Left renal cortex interstitium (tissue), 4 donors: ENCODE data around the gene RFWD3. TPM values are rescaled to one million over a fixed set of nuclear protein-coding genes. Genes with fewer than 3 reads are reported as not detected.

ENCODE experiments used
- DNase-seq, 4 donors: peaks; one replicate each; pipeline ENCODE4 v3.0.0-alpha.2; 2013; ENCODE audit warnings: low read depth in 4 of 4, low spot score in 2 of 4, missing footprints in 1 of 4
- polyA plus RNA-seq, 4 donors: library from polyadenylated mRNA; unstranded; fragments of 120-200 nt; gene quantifications; one replicate each; pipeline ENCODE4 v1.2.1, GENCODE V29; 2013; ENCODE audit not compliant: insufficient read length in 4 of 4

RFWD3 gene, protein sequence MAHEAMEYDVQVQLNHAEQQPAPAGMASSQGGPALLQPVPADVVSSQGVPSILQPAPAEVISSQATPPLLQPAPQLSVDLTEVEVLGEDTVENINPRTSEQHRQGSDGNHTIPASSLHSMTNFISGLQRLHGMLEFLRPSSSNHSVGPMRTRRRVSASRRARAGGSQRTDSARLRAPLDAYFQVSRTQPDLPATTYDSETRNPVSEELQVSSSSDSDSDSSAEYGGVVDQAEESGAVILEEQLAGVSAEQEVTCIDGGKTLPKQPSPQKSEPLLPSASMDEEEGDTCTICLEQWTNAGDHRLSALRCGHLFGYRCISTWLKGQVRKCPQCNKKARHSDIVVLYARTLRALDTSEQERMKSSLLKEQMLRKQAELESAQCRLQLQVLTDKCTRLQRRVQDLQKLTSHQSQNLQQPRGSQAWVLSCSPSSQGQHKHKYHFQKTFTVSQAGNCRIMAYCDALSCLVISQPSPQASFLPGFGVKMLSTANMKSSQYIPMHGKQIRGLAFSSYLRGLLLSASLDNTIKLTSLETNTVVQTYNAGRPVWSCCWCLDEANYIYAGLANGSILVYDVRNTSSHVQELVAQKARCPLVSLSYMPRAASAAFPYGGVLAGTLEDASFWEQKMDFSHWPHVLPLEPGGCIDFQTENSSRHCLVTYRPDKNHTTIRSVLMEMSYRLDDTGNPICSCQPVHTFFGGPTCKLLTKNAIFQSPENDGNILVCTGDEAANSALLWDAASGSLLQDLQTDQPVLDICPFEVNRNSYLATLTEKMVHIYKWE
- polyA plus RNA-seq: 10 to 100 TPM; 26.4 to 31.5 (median 28.2) TPM

DNA sequence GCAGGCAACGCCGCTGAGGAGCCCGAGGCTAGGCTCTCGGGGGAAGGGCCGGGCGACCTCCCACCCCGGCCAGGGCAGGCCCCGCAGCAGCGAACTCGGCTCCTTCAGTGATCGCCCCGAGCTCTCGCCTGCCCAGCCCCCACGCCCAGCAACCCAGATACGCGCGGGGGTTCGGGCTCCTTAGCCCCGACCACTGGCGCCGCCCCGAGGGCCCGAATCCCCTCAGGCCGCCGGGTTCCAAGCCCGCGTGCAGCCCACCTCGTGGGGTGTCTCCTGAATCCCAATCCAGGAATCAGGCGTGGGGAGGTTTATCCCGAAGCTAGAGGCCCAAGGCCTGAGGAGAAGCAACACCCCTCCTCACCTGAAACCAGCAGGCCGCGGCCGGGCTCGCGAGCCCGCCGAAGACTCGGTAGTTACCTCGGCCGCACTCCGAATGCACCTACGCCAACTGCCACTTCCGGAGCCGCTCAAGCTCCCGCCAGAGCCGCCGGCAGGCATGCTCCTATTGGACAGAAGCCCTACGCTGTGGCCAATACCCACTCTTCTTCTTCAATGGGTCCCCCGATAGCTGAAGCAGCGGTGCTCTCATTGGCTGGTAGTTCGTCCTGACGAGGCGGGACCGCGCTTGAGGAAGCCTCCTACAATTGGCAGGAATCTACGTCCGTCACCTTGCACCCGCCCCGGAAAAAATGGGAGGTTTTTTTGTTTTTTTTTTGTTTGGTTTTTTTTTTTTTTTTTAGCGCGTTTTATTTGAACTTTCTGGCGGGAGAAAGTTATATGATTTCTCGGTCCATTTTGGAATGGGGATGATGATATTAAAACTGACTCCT is at the start of gene RFWD3:
RFWD3 (minus strand) TSS at position 453 of the 830 bp plus-strand sequence. CDS start 5,428 bp downstream, outside the sequence.
- peak; percentile 88 to 96 (median 94) for DNase-seq

DNA sequence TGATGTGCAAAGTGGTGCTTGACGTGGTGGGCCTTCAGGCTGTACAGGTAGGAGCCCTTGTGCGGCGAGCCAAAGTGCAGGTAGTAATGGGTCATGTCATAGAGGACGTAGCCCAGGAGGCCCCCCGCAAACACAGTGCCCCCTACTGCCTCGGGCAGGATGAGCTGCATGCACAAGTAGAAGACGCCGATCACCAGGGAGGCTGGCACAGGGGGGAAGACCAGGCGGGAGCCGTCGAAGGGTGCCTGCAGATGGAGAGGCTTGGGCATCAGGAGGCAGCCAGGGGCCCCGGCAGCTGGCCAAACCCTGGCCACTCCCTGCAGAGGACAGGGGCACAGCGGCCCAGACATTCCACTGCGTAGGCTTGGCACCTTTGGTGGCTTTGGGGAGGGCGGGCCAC is 49.7 kb upstream of the RFWD3 start:
- no peak for DNase-seq

DNA sequence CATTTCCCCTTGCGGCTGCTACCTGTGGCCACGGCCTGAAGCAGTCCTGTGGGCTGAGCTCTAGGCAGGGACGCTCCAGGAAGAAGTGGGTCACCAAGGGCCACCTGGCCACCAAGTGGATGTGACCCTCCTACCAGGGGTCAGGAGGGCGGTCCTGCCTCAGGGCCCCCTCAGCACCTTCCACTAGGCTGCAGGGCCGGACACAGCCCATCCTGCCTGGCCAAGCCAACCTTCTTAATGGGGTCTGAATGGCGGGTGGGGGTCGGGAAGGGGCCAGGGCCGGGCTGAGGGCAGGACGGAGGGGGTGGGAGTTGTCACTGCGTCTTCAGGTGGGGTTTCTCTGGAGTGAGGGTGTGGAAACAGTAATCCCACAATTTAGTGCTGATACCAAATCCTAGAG is 47.2 kb upstream of the RFWD3 start:
- DNase-seq: no peak

DNA sequence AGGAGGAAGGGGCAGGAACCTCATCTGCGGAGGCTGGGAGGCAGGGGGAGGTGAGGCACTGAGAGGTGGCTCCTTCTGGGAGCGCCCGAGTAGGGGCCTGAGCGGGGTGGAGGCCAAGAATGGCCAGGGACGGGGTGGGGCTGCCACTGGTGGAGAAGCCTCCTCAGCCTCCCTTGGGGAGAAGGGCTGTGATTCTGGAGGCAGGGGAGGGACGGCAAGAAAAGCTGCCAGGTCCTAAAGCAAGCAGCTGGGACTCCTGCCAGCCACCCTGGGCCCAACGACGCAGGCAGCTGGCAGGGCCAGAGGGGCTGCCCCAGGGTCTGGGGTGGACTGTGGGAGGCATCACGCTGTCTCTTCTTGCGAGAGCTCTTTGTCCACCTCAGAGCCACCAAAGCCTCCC is 46.6 kb upstream of the RFWD3 start:
- no peak for DNase-seq

DNA sequence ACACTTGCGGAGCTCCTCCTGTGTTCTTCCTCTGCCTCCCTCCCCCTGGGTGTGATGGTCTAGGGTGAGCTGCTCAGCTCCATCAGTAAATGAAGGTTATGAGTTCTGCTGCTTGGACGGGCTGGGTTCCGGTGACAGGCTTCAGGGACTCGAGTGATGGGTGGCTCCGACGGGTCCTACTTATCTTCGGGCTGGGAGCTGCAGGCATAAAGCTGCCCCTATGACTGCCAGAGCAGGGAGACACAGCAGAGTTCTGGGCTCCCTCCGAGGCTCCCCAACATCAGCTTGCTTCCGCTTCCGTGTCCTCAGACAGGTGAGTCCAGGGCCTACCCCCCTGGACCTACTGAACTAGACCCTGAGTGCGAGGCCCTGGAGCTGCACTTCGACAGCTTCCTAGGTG is 45.3 kb upstream of the RFWD3 start:
- no peak for DNase-seq

DNA sequence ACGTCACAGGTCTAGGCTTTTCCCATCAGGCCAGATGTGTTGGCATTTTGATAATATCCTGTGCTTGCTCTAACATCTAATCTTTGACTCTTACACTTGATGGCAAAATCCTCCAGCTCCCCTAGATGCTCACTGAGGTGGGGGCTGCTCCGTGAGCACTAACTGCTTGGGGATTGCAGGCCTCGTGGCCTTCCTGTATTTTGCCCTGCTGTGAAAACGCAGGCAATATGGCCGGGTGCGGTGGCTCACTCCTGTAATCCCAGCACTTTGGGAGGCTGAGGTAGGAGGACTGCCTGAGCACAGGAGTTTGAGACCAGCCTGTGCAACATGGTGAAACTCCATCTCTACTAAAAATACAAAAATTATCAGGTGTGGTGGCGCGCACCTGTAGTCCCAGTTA is 43.7 kb upstream of the RFWD3 start:
- no peak for DNase-seq

DNA sequence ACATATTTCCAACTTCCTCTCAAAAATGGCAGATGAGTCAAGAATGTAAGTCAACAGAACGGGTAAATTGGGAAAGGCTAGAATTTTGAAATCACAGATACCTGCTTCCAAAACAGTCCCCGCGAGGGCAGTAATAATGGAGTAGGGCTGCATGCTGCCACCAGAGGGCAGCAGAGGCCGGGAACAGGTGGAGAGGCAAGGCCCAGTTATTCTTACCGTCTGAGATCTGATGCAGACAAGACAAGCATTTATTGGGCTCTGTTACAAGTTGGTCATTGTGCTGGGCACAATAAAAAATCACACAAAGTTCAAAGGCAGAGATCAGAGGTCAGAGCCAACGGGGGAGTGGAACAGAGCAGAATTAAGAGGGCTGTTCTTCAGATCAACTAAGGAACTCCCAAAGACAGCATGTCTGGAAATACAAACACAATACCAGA is 42.8 kb upstream of the RFWD3 start:
- DNase-seq: peak in 2 of 4 donors; percentile 62 to 63

DNA sequence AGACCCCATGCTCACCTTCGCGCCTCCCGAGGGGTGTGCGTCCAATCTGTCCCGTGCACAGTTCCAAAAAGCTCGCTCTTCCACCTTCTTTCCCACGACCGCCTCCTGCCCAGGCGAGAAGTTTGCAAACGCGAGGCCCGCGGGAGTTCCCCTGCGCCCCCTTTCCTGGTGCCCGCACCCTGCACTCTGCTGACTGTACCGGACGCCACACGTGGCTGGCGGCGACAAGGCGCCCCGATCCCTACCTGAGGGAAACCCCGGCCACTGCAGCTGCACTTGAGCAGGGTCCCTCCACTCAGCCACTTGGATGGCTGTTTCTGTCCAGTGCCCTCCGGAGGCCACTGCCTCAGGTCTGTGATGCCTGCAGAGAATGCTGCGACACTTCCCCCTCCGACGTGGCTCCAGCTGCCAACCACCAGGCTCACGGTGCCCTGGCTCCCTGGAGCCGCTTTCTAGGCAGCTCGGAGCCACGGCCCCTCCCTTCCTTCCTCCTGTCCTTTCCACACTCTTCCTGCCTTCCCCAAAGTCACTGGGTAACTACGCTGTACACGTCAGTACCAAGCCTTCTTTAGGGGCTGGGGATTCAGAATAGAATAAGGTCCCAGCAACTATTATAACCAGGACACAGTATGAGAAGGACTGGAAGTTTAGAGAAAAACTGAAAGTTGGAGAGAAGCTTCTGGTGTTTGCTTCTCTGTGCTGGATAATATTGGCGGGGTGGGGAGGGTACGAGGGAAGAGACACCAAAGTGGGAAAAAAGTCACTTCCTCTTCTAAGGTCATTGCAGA is 34.0 kb upstream of the RFWD3 start, which contains the start of gene MLKL:
MLKL (minus strand) TSS at position 425 of the 788 bp plus-strand sequence. CDS start 5,105 bp downstream, outside the sequence.
- DNase-seq: no peak

DNA sequence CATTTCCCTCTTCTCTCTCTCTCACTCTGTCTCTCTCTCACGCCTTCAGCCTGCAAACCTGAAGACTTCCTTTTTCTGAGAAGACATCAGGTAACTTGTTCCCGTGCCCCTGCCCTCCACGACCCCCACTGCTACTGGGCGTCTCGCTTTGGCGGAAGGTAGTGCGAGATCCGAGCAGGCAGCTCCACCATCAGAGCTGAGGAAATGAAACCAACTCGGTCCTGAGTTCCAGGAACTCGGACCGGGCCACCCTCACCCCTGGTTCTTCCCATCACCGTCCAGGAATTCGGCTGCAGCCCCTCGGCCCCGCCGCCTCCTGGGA is 33.4 kb upstream of the RFWD3 start:
- no peak for DNase-seq

DNA sequence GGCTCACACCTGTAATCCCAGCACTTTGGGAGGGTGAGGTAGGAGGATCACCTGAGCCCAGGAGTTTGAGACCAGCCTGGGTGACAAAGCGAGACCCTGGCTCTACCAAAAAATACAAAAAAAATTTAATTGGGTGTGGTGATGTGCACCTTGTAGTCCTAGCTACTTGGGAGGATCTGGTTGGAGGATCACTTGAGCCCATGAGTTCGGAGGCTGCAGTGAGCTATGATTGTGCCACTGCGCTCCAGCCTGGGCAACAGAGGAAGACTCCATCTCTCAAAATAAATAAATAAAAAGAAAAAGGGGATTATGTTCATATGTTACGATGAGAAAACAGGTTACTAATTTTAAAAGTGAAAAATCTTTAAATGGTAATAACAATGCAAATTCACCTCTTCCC is 33.0 kb upstream of the RFWD3 start:
- no peak for DNase-seq

DNA sequence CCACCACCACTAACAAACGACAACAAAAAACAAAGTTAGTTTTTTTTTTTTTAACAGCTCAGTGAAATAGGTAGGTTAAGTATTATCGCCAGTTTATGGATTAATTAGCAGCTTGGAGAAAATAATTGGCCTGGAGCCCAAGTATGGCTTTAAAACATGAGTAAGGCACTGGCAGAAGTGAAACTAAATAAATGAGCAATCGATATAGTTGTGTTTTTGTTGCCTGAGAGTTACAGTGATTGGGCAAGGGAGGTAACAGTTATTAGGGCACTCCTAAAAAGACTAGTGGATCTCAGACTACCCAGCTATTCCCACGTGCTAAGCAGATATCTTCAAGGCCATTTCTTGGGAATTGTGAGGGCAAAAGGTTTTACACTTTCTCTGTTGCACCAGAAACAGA is 31.5 kb upstream of the RFWD3 start:
- DNase-seq: no peak

DNA sequence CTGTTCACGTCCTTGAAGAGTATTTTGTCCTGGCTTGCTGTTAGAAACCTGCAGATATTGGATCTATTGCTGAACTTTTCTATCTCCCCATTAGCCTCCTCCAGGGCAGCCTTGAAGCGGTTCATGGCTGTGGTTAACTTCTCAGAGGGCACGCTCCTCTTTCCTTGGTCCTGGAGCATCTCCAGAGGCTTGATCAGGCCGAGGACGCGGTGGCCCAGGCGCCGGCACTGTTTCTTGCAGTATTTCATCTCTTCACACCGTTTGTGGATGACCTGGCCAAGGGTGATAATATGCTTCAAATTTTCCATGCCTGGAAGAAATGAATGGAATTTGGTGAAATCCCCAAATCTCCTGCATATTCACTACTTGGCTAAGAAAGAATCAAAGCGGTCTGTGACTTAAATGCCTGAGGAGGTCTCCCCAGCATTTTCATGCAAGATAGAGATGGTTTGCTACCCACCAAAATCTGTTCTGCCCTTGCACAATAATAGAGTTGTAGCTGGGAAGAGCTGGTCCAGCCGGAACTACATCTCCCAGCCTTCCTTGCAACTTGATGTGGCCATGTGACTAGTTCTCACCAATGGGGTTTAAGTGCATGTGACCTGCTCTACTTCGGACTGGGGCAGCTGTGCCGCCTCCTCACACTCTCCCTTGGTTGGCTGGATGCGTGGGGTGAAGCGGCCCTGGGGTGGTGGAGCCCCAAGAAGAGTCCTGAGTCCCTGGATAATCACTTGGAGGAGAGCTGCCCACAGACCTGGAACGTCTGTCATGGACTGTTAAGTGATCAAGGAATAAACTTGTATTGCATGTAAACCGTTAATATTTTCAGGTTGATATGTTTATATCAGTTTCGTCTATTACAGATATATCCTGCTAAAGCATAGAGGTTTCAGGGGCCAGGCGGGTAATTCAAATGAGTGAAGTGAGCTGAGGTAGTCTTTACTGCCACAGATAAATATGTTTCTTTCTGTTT is 29.1 kb upstream of the RFWD3 start:
- DNase-seq: peak in 1 of 4 donors; percentile 77

DNA sequence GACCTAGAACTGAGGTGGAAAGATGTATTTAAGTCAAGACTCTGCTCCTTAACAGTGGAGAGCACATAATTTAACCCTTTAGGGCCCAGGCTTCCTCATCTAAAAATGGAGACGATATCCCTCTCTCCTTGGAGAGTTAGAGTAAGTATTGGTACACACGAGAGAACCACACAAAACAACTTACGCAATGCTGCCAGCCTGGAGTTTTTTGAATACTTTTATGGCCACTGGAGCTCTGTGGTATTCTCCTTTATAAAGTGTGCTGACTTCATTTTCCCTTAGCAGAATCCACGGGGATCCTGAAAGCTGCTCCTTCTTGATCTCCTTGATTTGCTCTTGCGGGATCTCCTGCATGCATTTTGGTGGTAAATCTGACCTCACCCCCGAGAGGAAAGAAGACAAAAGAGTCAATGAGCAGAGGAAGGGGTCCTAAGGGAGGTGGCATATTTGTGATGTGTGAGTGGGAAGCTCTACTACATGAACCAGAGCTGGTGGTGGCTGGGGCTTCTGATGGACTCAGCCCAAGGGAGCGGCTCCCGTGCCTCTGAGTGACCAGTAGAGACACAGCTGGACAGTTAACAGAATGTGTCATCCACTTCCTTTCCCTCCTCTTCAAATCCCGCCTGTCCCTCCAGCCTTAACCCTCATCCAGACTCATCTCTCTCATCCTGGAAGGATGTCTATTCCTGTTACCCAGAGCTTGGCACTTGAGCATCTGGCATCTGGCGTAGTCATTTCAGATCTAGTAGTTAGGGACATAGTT is 24.6 kb upstream of the RFWD3 start:
- no peak for DNase-seq

DNA sequence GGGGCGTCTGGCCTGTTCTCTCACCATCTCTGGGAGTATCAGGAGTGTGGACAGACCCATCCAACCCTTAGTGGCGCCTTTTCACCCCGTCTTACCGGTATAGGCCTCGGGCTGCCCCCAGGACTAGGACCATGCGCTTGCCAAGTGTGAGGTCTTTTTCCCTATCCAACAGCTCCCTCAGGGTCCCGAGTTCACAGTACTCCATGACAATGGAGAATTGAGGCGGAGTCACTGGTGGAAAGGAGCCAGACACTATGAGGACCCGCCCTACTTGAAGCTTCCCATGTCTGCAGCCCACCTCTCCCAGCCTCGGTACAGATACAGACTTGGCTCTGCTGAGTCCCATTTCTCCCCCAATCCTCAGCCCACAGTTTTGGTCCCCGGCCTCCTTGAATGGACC is 15.9 kb upstream of the RFWD3 start:
- no peak for DNase-seq

DNA sequence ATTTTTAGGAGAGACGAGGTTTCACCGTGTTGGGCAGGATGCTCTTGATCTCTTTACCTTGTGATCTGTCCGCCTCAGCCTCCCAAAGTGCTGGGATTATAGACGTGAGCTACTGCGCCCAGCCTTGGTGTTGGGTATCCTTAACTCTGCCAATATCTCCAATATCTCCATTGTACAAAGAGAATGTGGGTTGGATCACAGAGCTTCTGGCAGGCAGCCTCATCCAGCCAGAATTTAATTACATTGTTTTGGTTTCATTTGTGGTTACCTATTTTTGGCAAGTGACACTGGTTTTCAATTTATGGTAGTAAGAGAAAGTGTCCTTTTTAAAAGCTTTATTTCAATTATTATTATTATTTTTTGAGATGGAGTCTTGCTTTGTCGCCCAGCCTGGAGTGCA is 14.0 kb upstream of the RFWD3 start:
- no peak for DNase-seq

DNA sequence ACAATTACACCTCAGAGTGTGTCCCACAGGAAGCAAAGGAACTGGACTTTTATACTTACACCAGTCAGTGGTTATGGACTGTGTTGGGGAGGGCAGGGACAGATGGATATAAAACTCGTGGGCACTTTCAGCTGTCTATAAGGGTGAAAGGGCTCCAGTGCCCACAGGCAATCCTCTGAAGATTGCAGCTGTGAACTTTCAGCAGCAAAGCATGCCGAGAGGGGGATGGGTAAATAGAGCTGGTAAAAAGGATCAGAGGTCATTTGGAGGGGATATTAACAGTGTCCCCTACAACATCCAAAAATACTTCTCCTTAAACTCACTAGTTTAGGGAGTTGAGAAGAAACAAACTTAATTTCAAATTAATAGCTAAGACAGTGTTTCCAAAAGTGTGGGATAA is 13.3 kb upstream of the RFWD3 start:
- no peak for DNase-seq

DNA sequence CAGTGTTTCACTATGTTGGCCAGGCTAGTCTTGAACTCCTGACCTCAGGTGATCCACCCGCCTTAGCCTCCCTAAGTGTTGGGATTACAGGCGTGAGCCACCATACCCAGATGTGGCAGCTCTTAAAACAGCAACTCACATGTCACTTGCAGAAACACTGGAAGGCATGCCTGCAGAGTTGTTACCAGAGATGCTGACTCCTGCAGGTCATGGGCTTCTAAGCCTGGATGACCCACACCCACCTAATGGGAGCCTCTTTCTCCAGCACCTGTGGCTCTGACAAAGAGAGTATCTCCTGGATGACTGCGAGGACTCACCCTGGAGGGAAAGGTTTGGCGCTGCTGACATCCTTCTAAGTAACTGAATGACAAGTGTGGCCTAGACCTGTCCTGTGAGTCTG is 11.2 kb upstream of the RFWD3 start:
- no peak for DNase-seq

DNA sequence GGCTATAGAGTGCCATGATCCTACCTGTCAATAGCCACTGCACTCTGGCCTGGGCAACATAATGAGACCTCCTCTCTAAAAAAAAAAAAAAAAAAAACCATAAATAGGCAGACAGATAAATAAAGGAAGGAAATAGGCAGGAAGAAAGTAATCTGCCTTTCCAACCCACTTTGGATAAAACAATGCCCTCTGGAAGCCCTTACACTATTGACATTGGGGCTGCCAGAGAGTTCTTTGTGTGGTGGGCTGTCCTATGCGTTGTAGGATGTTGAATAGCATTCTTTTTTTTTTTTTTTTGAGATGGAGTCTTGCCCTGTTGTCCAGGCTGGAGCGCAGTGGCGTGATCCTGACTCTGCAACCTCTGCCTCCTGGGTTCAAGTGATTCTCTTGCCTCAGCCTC is 7.2 kb upstream of the RFWD3 start:
- no peak for DNase-seq
